H1 (cell line): ENCODE data around the gene RBL1. TPM values are rescaled to one million over a fixed set of nuclear protein-coding genes. Genes with fewer than 3 reads are reported as not detected.

Source experiments
- ATF2 ChIP-seq: IDR thresholded peaks from 2 replicates; pipeline ENCODE4 v1.6.1; 2012; ENCODE audit warnings: low read length, inconsistent platforms
- CBX8 ChIP-seq: fragments of 300-800, 300-1000 bp; sonication (generic); IDR thresholded peaks from 2 replicates; pipeline ENCODE4 v1.7.1; 2016; ENCODE audit warnings: low read depth, low read length, borderline replicate concordance
- CHD2 ChIP-seq: IDR thresholded peaks from 2 replicates; pipeline ENCODE4 v1.6.1; 2012; ENCODE audit warnings: low read length, improper control_type of control experiment
- CREB1 ChIP-seq: IDR thresholded peaks from 2 replicates; pipeline ENCODE4 v1.6.1; 2012; ENCODE audit warnings: inconsistent platforms
- EZH2 ChIP-seq: fragments of 200-600 bp; sonication (generic); IDR thresholded peaks from 2 replicates; pipeline ENCODE4 v1.7.1; 2012; ENCODE audit warnings: low read depth, mild to moderate bottlenecking, moderate library complexity, low read length, inconsistent platforms; ENCODE audit not compliant: severe bottlenecking
- GABPA ChIP-seq: IDR thresholded peaks from 2 replicates; pipeline ENCODE4 v1.6.1; 2011; ENCODE audit warnings: mild to moderate bottlenecking, low read length, moderate library complexity, borderline replicate concordance; ENCODE audit not compliant: insufficient read depth
- HDAC2 ChIP-seq, 2 experiments: fragments of 300-600 bp in 1 of 2; sonication (generic) in 1 of 2; IDR thresholded peaks; 2 replicates each; pipeline ENCODE4 v1.6.1; 2011 to 2012; ENCODE audit warnings: low read depth in 2 of 2, low read length in 2 of 2, mild to moderate bottlenecking in 2 of 2, moderate library complexity in 2 of 2, borderline replicate concordance in 1 of 2, inconsistent platforms in 1 of 2
- KDM4A ChIP-seq: IDR thresholded peaks from one replicate; pipeline ENCODE4 v1.7.1; 2012; ENCODE audit warnings: low read depth, mild to moderate bottlenecking, moderate library complexity, low read length, inconsistent platforms; ENCODE audit not compliant: severe bottlenecking
- NRF1 ChIP-seq: IDR thresholded peaks from 2 replicates; pipeline ENCODE4 v1.6.1; 2011; ENCODE audit warnings: mild to moderate bottlenecking, low read depth, low read length, improper control_type of control experiment
- PHF8 ChIP-seq: fragments of 200-600 bp; sonication (generic); conservative IDR thresholded peaks from 2 replicates; pipeline ENCODE4 v1.7.1; 2012; ENCODE audit warnings: low read depth, mild to moderate bottlenecking, inconsistent platforms, low read length, moderate library complexity
- RAD21 ChIP-seq, 2 experiments: IDR thresholded peaks in 1 of 2; conservative IDR thresholded peaks in 1 of 2; 2 replicates each; pipeline ENCODE4 v1.6.1; 2011; ENCODE audit warnings: low read depth in 2 of 2, low read length in 2 of 2, improper control_type of control experiment in 1 of 2, inconsistent platforms in 1 of 2, mild to moderate bottlenecking in 1 of 2, moderate library complexity in 1 of 2
- RFX5 ChIP-seq: IDR thresholded peaks from 2 replicates; pipeline ENCODE4 v1.6.1; 2011; ENCODE audit warnings: low read depth, low read length, improper control_type of control experiment, borderline replicate concordance
- TAF1 ChIP-seq: IDR thresholded peaks from 2 replicates; pipeline ENCODE4 v1.6.1; 2011; ENCODE audit warnings: mild to moderate bottlenecking, low read depth, low read length
- ZNF274 ChIP-seq: IDR thresholded peaks from 2 replicates; pipeline ENCODE4 v1.7.0; 2012; ENCODE audit warnings: low read length, borderline replicate concordance; ENCODE audit errors: extremely low read depth
- polyA plus RNA-seq, 7 experiments: library from polyadenylated mRNA; depleted of rRNA in 3 of 7; stranded (reverse) in 5 of 7; unstranded in 2 of 7; fragments of >200 nt in 5 of 7; fragments of 200-250 nt in 2 of 7; gene quantifications; 1 replicate in 5 of 7; 2 replicates in 1 of 7; 4 replicates in 1 of 7; pipeline versions ENCODE4 v1.2.1 to v1.2.3, GENCODE V29; 2011 to 2013; ENCODE audit warnings: missing spikeins in 2 of 7, mixed read lengths in 2 of 7
- total RNA-seq: library from RNA; stranded (reverse); fragmentation: NEBNext Ultra II Directional; extraction: Animal tissue kit (Norgen Biotek cat#: 25700); gene quantifications from 2 replicates; pipeline ENCODE4 v1.2.1, GENCODE V29; 2021
- TF ChIP-seq, protein P1 (sequence below): IDR thresholded peaks from 2 replicates; pipeline ENCODE4 v1.6.1; 2012; ENCODE audit warnings: inconsistent platforms

RBL1 gene
- total and polyA plus RNA-seq, 2 of the 8 experiments (the other 6 are each of a cell fraction or from before 2014, with no cell fraction given): 3.2 to 12.3 TPM

DNA sequence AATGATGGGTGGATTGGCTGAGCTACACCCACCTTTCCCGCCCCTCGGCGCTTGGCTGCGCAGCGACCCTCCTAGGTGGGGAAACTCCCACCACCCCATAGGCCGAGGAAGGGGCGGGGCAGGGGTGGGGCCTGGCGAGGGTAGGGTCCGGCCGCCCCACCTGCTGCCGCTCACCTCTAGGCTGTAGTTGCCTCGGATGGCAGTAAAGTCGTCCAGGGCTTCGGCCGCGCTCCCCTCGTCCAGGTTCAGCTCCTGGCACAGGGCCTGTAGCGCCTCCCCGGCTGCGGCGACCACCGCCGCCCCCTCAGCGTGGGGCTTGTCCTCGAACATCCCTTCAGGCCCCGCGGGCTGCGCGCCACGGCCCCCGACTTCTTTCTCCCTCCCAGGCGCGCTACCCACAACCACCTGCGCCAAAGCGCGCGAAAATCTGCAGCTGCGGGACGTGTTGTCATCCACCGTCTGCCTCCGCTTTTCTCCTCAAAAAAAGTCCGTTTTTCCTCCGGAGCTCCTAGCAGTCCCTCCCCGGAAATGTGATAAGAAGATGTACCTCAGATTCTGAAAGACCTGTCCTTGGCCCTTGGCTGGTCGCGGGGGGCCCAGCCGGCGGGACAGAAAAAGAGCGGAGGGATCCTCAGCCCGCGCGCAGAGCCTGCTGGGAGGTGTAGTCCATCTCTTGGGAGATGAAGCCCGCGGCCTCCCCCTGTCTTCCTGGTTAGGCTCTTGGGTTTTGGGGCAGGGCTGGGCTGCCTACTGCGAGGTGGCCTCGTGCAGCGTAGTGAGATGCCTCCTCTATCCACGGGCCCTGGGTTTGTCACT, at the start of gene RBL1 (continued):
- peak; percentile 96 for TF ChIP-seq TAF1
- no peak for TF ChIP-seq RAD21 (IDR thresholded peaks at IDR 0.05 in 1 of 2, conservative IDR thresholded peaks at IDR 0.05 in 1 of 2; ENCODE audit: low read depth in 2 of 2, low read length in 2 of 2)
- TF ChIP-seq NRF1: no peak
- TF ChIP-seq CBX8: no peak
- TF ChIP-seq CHD2: peak; percentile 94
- no peak for TF ChIP-seq EZH2
- peak; percentile 80 for TF ChIP-seq CREB1
- TF ChIP-seq ATF2: peak; percentile 81
- TF ChIP-seq ZNF274: no peak
- peak in 1 of 2 experiments; percentile 38; a peak in 1 of 4 replicates for TF ChIP-seq HDAC2 (IDR thresholded peaks at IDR 0.05; ENCODE audit: borderline replicate concordance in 1 of 2, low read depth in 2 of 2, low read length in 2 of 2)
- peak; percentile 99 for TF ChIP-seq PHF8
- TF ChIP-seq KDM4A: peak; percentile 70
- no peak for TF ChIP-seq RFX5
- no peak for TF ChIP-seq GABPA
- TF ChIP-seq, protein P1, sequence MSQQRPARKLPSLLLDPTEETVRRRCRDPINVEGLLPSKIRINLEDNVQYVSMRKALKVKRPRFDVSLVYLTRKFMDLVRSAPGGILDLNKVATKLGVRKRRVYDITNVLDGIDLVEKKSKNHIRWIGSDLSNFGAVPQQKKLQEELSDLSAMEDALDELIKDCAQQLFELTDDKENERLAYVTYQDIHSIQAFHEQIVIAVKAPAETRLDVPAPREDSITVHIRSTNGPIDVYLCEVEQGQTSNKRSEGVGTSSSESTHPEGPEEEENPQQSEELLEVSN: peak; percentile 95
